Testis (tissue), 2 donors: ENCODE data around the gene DENND5B.
"Not testable (repeated sequence)": the region's sequence is repeated elsewhere in the genome, so short reads cannot be mapped to it uniquely, and the experiment has no call there.

Source experiments
- CTCF ChIP-seq, 3 experiments: fragments of 450-650 bp in 2 of 3; fragments of 200-600 bp in 1 of 3; sonication (generic) in 1 of 3; IDR thresholded peaks; one replicate each; pipeline ENCODE4 v1.5.1; 2016 to 2019; ENCODE audit warnings: antibody characterized with exemption in 3 of 3, mild to moderate bottlenecking in 2 of 3, moderate library complexity in 1 of 3
- POLR2A ChIP-seq: fragments of 450-650 bp; IDR thresholded peaks from one replicate; pipeline ENCODE4 v1.6.1; 2017; ENCODE audit warnings: antibody characterized with exemption, mild to moderate bottlenecking, moderate library complexity

GRCh38 chr12:31574367-31574766, 16.6 kb downstream of the DENND5B start:
- not testable (repeated sequence) for TF ChIP-seq CTCF (IDR thresholded peaks at IDR 0.05); POLR2A
